GM12873 (cell line): Measurements from ENCODE around the gene ATXN10.

Experiments used
- CTCF ChIP-seq: IDR thresholded peaks from 2 replicates; pipeline ENCODE4 v1.5.1; 2012; ENCODE audit warnings: low read depth, mild to moderate bottlenecking, moderate library complexity, low read length, control low read depth; ENCODE audit not compliant: insufficient read depth; ENCODE audit errors: missing control alignments

Gene ATXN10

GRCh38 chr22:45870011-45870410 lies 198.4 kb downstream of the ATXN10 start:
- no peak for TF ChIP-seq CTCF

GRCh38 chr22:45871721-45872120 lies 200.1 kb downstream of the ATXN10 start:
- no peak for TF ChIP-seq CTCF

GRCh38 chr22:45872659-45873263 lies 201.1 kb downstream of the ATXN10 start:
- no peak for TF ChIP-seq CTCF

GRCh38 chr22:45876136-45877035 lies 204.8 kb downstream of the ATXN10 start:
- no peak for TF ChIP-seq CTCF

GRCh38 chr22:45877036-45877380 lies 205.4 kb downstream of the ATXN10 start:
- TF ChIP-seq CTCF = no peak

- no peak for TF ChIP-seq CTCF
These were observed 206.0 kb downstream of the ATXN10 start for GRCh38 chr22:45877651-45878050.

GRCh38 chr22:45878051-45878781 lies 206.6 kb downstream of the ATXN10 start:
- TF ChIP-seq CTCF = no peak
